ENCODE data around the gene PTPN1. TPM values are rescaled to one million over a fixed set of nuclear protein-coding genes. Genes with fewer than 3 reads are reported as not detected.

Gene PTPN1
- polyA plus RNA-seq, 1 donor: 18.4 TPM

DNA sequence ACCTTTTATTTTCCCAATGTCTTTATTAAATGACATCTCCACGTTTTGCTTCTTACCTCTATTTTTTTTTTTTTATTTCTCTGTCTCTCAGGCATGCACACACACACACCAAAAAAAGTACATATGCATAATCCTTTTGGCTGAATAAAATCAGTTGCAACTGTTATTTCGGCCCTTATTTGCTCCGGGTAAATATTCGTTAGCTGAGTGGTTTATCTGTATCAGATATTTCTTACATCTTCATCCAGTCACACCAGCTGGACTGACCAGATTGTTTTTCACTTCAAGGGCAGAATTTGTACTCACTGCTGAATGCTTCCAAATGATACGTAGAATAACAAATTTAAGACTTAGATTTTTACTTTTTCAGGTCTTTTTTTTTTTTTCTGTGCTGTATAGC is 45.5 kb downstream of the PTPN1 start:
- Histone ChIP-seq H3K9me3 (ENCODE audit: control insufficient read depth, low read depth, low read length) (peaks cover 3% of the 10 kb centered on the region), H3K27me3 (ENCODE audit: control insufficient read depth, insufficient read depth, low read length) (no peaks in the 10 kb centered on the region), H3K36me3 (ENCODE audit: control insufficient read depth, insufficient read depth, low read length) (no peaks in the 10 kb centered on the region), H3K4me3 (ENCODE audit: low read length) (no peak overlapping the region), H3K27ac (ENCODE audit: low read length) (no peak overlapping the region), H3K4me1 (ENCODE audit: control insufficient read depth, insufficient read depth, low read length) (no peaks in the 10 kb centered on the region)
- 94% methylated on average over 2 of the region's 5 CpGs for whole genome bisulfite sequencing (ENCODE audit: insufficient coverage, low lambda C conversion rate)
- DNase-seq: no peak

DNA sequence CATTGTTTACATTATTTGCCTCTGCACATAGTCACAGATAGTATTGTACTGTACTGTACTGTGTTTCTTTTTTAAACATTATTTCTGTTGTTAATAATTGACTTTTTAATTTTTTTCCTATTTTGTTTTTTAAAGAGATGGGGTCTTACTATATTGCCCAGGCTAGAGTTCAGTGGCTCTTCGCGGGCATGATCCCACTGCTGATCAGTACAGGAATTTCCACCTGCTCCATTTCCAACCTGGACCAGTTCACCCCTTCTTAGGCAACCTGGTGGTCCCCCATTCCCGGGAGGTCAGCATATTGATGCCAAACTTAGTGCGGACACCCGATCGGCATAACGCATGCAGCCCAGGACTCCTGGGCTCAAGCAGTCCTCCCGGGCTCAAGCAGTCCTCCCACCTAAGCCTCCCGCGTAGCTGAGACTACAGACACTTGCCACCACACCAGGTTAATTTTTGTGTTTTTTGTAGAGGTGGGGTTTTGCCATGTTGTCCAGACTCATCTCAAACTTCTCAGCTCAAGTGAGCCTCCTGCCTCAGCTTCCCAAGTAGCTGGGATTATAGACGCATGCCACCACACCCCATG is 47.5 kb downstream of the PTPN1 start:
- WGBS (ENCODE audit: insufficient coverage, low lambda C conversion rate): 100% methylated on average over 1 of the region's 11 CpGs
- H3K9me3 ChIP-seq (ENCODE audit: control insufficient read depth, low read depth, low read length): peaks cover 3% of the 10 kb centered on the region
- H3K27ac ChIP-seq (ENCODE audit: low read length): no peak overlapping the region
- no peak overlapping the region for H3K4me3 ChIP-seq (ENCODE audit: low read length)
- no peak for DNase-seq
- H3K27me3 ChIP-seq (ENCODE audit: control insufficient read depth, insufficient read depth, low read length): no peaks in the 10 kb centered on the region
- H3K4me1 ChIP-seq (ENCODE audit: control insufficient read depth, insufficient read depth, low read length): no peaks in the 10 kb centered on the region
- H3K36me3 ChIP-seq (ENCODE audit: control insufficient read depth, insufficient read depth, low read length): peaks cover 15% of the 10 kb centered on the region

DNA sequence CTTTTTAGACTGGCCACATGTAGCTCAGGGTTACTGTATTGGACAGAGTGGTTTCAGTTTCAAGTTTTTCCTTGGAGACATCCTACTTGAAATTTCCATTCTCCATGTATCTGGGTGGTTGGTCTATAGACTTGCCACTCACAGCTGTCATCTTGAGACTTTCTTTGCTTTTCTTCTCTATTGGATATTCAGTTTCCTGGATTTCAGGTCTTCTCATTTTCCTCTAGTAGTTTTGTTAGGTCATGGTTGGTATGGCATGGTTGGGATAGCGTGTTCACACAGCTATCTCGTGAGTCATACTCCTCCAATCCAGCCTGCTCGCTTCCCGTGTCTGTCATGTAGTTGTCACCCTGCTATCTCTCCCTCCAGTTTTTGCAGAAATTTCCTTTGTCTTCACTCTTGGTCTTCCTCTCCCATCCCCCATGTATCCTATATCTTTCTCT is 48.3 kb downstream of the PTPN1 start:
- no peaks in the 10 kb centered on the region for H3K27me3 ChIP-seq (ENCODE audit: control insufficient read depth, insufficient read depth, low read length)
- no peaks in the 10 kb centered on the region for H3K4me1 ChIP-seq (ENCODE audit: control insufficient read depth, insufficient read depth, low read length)
- H3K4me3 ChIP-seq (ENCODE audit: low read length): no peak overlapping the region
- DNase-seq: no peak
- WGBS (ENCODE audit: insufficient coverage, low lambda C conversion rate): 79% methylated on average over 4 of the region's 4 CpGs
- peaks cover 3% of the 10 kb centered on the region for H3K9me3 ChIP-seq (ENCODE audit: control insufficient read depth, low read depth, low read length)
- H3K27ac ChIP-seq (ENCODE audit: low read length): no peak overlapping the region
- H3K36me3 ChIP-seq (ENCODE audit: control insufficient read depth, insufficient read depth, low read length): peaks cover 20% of the 10 kb centered on the region

DNA sequence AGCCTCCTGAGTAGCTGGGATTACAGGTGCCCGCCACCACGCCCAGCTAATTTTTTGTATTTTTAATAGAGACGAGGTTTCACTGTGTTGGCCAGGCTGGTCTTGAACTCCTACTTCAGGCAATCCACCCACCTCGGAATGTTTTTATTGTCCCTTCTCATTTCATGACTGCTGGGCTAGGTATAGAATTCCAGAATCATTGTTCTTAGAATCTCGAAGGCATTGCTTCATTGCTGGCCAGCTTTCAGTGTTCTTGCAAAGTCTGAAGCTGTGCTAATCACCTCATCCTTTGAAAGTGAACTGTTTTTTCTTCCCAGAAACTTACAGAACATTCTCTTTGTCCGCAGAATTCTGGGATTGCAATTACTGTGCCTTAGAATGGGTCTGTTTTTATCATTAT is 49.0 kb downstream of the PTPN1 start:
- Histone ChIP-seq H3K27ac (ENCODE audit: low read length) (no peak overlapping the region), H3K27me3 (ENCODE audit: control insufficient read depth, insufficient read depth, low read length) (no peaks in the 10 kb centered on the region), H3K36me3 (ENCODE audit: control insufficient read depth, insufficient read depth, low read length) (peaks cover 20% of the 10 kb centered on the region), H3K4me3 (ENCODE audit: low read length) (no peak overlapping the region), H3K9me3 (ENCODE audit: control insufficient read depth, low read depth, low read length) (peaks cover 1% of the 10 kb centered on the region), H3K4me1 (ENCODE audit: control insufficient read depth, insufficient read depth, low read length) (no peaks in the 10 kb centered on the region)
- WGBS (ENCODE audit: insufficient coverage, low lambda C conversion rate): no CpG with 5 or more reads among the region's 6 CpGs
- DNase-seq: no peak

DNA sequence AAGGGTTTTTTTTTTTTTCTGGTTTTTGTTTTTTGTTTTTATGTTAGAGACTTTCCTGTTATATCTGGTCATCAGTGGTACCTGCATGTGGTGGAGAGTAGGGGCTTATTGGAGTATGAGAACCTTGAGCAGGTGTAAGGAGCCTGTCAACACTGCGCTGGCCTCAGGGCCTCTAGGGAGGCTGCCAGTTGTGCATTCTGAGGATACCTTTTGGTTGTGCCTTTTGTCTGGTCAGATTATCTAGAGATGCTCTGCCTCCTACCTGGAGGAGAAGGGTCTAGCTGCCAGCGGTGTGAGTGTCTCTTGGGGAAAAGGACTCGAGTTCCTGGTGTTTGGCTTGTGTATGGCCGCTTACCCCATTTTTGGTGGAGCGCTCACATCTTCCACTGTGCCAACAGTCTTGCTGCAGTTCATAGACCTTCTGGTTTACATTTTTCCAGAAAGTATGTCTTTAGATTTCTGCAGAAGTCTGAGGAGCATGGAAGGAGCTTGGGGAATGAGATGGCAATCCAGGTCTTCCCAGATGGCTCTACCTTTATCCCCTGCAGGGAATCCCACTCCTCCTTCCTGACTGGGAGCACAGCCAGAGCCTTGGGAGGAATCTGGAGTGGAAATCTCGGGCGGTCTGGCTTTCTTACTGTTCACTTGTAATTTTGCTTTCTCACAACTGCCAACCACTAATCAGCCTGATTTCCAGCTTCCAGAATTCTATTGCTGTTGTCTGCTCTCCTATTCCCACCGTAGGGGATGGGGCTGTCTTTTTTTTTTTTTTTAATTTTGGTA is 49.9 kb downstream of the PTPN1 start:
- H3K4me3 ChIP-seq (ENCODE audit: low read length): no peak overlapping the region
- no peaks in the 10 kb centered on the region for H3K9me3 ChIP-seq (ENCODE audit: control insufficient read depth, low read depth, low read length)
- no CpG with 5 or more reads among the region's 8 CpGs for WGBS (ENCODE audit: insufficient coverage, low lambda C conversion rate)
- no peaks in the 10 kb centered on the region for H3K4me1 ChIP-seq (ENCODE audit: control insufficient read depth, insufficient read depth, low read length)
- DNase-seq: no peak
- peaks cover 22% of the 10 kb centered on the region for H3K36me3 ChIP-seq (ENCODE audit: control insufficient read depth, insufficient read depth, low read length)
- no peak overlapping the region for H3K27ac ChIP-seq (ENCODE audit: low read length)
- no peaks in the 10 kb centered on the region for H3K27me3 ChIP-seq (ENCODE audit: control insufficient read depth, insufficient read depth, low read length)

DNA sequence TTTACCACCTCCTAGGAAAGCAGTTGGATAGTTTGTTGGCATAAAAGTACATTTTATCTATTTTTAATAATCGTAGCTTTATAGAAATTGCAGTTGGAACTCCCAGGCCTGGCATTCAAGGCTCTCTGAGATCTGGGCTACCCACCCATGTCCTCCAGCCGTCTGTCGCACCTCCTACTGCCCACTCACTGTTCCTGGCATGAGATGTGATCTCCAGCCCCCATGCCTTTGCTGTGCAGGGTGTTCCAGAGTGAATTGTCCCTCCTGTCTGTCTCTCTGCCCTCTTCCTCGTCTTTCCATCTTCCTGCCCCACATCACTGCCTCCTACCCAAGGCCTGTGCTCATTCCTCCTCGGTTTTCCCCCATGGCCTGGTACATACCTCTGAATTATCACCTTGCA is 50.7 kb downstream of the PTPN1 start:
- Histone ChIP-seq H3K4me1 (ENCODE audit: control insufficient read depth, insufficient read depth, low read length) (no peaks in the 10 kb centered on the region), H3K27me3 (ENCODE audit: control insufficient read depth, insufficient read depth, low read length) (no peaks in the 10 kb centered on the region), H3K4me3 (ENCODE audit: low read length) (no peak overlapping the region), H3K36me3 (ENCODE audit: control insufficient read depth, insufficient read depth, low read length) (peaks cover 27% of the 10 kb centered on the region), H3K27ac (ENCODE audit: low read length) (no peak overlapping the region), H3K9me3 (ENCODE audit: control insufficient read depth, low read depth, low read length) (no peaks in the 10 kb centered on the region)
- no peak for DNase-seq
- WGBS (ENCODE audit: insufficient coverage, low lambda C conversion rate): 75% methylated on average over 2 of the region's 5 CpGs

DNA sequence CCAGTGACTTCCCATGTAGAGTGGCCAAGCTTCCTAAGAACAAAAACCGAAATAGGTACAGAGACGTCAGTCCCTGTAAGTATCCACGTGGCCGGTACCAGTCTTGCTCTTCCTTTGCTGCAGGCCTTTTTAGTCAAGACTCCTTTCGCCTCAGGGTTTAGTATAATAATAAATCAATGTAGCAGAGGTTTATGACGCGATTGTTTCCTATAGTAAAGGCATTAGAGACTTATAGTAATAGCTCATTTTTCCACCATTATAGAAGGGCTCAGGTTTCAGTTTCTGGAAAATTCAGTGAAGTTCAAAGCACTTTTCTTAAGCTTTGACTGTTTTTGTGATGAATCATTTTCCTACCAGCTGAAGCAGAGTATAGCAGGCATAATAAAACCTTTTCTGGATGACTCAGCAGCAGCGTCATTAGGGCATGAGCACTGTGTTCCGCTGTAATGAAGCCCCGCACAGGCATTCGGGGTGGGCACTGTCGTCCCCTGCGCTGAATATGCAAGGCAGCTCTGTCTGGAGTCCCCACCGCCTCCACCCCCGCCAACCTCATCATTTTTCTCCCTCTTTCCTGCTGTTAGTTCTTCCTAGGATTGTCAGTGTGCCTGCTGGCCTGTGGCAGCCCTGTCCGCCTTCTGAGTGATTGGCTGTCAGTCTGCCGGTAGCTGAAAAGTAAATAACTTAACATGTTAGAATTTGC is 51.3 kb downstream of the PTPN1 start:
- Histone ChIP-seq H3K4me3 (ENCODE audit: low read length) (no peak overlapping the region), H3K4me1 (ENCODE audit: control insufficient read depth, insufficient read depth, low read length) (no peaks in the 10 kb centered on the region), H3K9me3 (ENCODE audit: control insufficient read depth, low read depth, low read length) (no peaks in the 10 kb centered on the region), H3K36me3 (ENCODE audit: control insufficient read depth, insufficient read depth, low read length) (peaks cover 33% of the 10 kb centered on the region), H3K27ac (ENCODE audit: low read length) (no peak overlapping the region), H3K27me3 (ENCODE audit: control insufficient read depth, insufficient read depth, low read length) (no peaks in the 10 kb centered on the region)
- WGBS (ENCODE audit: insufficient coverage, low lambda C conversion rate): 87% methylated on average over 3 of the region's 17 CpGs
- no peak for DNase-seq

DNA sequence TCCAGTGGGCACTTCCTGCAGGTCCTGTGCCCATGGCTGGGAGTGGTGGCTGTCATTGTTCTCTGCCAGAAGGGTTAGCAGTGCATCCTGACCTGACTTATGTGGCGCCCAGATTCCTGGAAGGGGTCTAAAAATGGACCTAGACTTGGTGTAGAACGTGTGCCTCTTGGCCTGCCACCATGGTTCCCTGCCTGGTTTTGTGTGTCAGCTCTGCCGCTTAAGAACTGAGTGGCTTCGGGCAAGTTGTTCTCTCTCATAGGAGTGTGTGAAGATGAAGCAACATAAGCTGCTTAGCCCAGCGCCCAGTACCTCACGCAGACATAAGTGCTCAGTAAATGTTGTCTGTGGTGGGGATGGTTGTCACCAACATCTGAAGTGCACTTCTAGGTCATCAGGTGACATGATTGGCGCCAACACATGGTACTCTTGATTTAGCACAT is 52.1 kb downstream of the PTPN1 start:
- Histone ChIP-seq H3K27ac (ENCODE audit: low read length) (no peak overlapping the region), H3K36me3 (ENCODE audit: control insufficient read depth, insufficient read depth, low read length) (peaks cover 37% of the 10 kb centered on the region), H3K4me3 (ENCODE audit: low read length) (no peak overlapping the region), H3K9me3 (ENCODE audit: control insufficient read depth, low read depth, low read length) (no peaks in the 10 kb centered on the region), H3K4me1 (ENCODE audit: control insufficient read depth, insufficient read depth, low read length) (no peaks in the 10 kb centered on the region), H3K27me3 (ENCODE audit: control insufficient read depth, insufficient read depth, low read length) (no peaks in the 10 kb centered on the region)
- WGBS (ENCODE audit: insufficient coverage, low lambda C conversion rate): no CpG with 5 or more reads among the region's 7 CpGs
- no peak for DNase-seq

DNA sequence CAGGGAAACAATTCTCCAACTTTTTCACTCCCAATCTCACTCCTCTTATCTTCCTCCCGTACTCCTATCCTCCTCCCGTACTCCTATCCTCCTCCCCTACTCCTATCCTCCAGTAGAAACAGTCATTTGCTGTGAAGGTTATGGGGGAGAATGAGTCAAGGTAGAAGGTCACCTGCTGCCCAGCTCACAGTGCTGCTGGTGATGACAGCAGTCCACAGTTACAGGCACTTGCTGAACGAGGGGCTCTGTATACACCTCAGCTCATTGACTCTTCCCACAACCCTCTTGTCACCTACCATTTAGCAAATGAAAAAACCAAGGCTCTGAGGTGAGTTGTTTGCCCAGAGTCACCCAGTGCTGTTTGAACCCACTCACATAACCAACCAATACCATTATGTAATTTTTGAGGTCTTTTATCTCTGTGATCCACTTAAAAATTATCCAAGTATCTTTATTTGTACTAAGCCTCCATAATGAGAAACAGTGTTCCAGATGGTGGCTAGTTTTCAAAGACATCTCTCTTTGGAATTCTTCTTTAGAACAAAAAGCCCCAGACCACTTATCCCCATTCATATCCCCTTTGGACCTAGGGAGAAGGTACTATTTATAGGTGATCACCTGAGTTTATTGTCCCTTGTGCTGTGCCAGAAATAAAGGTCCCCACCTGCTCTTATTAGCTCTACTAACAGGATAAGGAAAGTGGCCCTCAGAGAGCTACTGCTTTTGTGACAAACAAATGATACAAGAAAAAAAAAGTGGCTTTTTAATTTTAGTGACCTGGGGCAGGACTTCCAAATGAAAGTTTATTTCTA is 53.2 kb downstream of the PTPN1 start:
- H3K9me3 ChIP-seq (ENCODE audit: control insufficient read depth, low read depth, low read length): no peaks in the 10 kb centered on the region
- H3K4me1 ChIP-seq (ENCODE audit: control insufficient read depth, insufficient read depth, low read length): no peaks in the 10 kb centered on the region
- WGBS (ENCODE audit: insufficient coverage, low lambda C conversion rate): no CpG with 5 or more reads among the region's 3 CpGs
- H3K4me3 ChIP-seq (ENCODE audit: low read length): no peak overlapping the region
- H3K27me3 ChIP-seq (ENCODE audit: control insufficient read depth, insufficient read depth, low read length): no peaks in the 10 kb centered on the region
- no peak overlapping the region for H3K27ac ChIP-seq (ENCODE audit: low read length)
- peaks cover 46% of the 10 kb centered on the region for H3K36me3 ChIP-seq (ENCODE audit: control insufficient read depth, insufficient read depth, low read length)
- no peak for DNase-seq

DNA sequence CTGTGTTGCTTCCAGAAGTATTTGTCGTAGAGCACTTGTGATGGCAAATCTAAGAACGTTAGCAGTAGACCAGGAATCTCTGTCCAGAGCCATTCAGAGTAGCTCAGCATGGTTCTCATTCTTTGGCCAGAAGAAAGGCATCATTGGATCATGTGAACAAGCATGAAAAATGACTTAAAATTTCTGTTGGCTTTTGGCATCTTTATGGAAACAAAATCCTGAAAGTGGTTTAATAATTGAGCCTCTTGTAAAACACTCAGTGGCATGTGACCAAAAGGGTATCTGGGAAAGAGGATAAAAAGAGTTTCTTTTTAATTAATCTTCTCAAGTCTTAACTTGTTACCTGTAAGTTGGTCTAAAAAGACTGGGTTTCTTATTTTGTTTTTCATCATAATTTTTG is 55.2 kb downstream of the PTPN1 start:
- no peak overlapping the region for H3K4me3 ChIP-seq (ENCODE audit: low read length)
- no peaks in the 10 kb centered on the region for H3K27me3 ChIP-seq (ENCODE audit: control insufficient read depth, insufficient read depth, low read length)
- peaks cover 62% of the 10 kb centered on the region for H3K36me3 ChIP-seq (ENCODE audit: control insufficient read depth, insufficient read depth, low read length)
- WGBS (ENCODE audit: insufficient coverage, low lambda C conversion rate): no CpG with 5 or more reads among the region's 2 CpGs
- no peak for DNase-seq
- H3K4me1 ChIP-seq (ENCODE audit: control insufficient read depth, insufficient read depth, low read length): no peaks in the 10 kb centered on the region
- no peaks in the 10 kb centered on the region for H3K9me3 ChIP-seq (ENCODE audit: control insufficient read depth, low read depth, low read length)
- no peak overlapping the region for H3K27ac ChIP-seq (ENCODE audit: low read length)

All from large intestine (tissue), 3 donors.